GM23248 (cell line): ENCODE data around the gene GALNT16. TPM values are rescaled to one million over a fixed set of nuclear protein-coding genes. Genes with fewer than 3 reads are reported as not detected.

ENCODE experiments used
- DNase-seq: peaks from one replicate; pipeline ENCODE4 v3.0.0-alpha.2; 2015
- H2AFZ ChIP-seq: fragments of 200-600 bp; sonication (generic); 2 replicates; pipeline ENCODE4 v1.6.1; 2016; ENCODE audit warnings: antibody characterized with exemption
- H3F3A ChIP-seq: fragments of 200-600 bp; sonication (generic); 2 replicates; pipeline ENCODE4 v1.6.1; 2016; ENCODE audit warnings: mild to moderate bottlenecking, antibody characterized with exemption, mixed run types; ENCODE audit not compliant: insufficient read depth
- H3K27ac ChIP-seq: fragments of 200-600 bp; sonication (generic); 2 replicates; pipeline ENCODE4 v1.5.1; 2016; ENCODE audit warnings: mild to moderate bottlenecking
- H3K27me3 ChIP-seq: fragments of 200-600 bp; sonication (generic); replicated peaks from 2 replicates; pipeline ENCODE4 v1.6.1; 2016; ENCODE audit warnings: mild to moderate bottlenecking; ENCODE audit not compliant: insufficient read depth
- H3K36me3 ChIP-seq: fragments of 200-600 bp; sonication (generic); 2 replicates; pipeline ENCODE4 v1.6.1; 2016; ENCODE audit warnings: low read depth, mild to moderate bottlenecking
- H3K4me1 ChIP-seq: fragments of 200-600 bp; sonication (generic); 2 replicates; pipeline ENCODE4 v1.6.1; 2016; ENCODE audit warnings: mild to moderate bottlenecking; ENCODE audit not compliant: insufficient read depth
- H3K4me2 ChIP-seq: fragments of 200-600 bp; sonication (generic); one replicate; pipeline ENCODE4 v1.6.1; 2016; ENCODE audit warnings: mild to moderate bottlenecking; ENCODE audit not compliant: unreplicated experiment
- H3K4me3 ChIP-seq: fragments of 200-600 bp; sonication (generic); 2 replicates; pipeline ENCODE4 v1.5.1; 2016; ENCODE audit warnings: mild to moderate bottlenecking
- H3K79me2 ChIP-seq: fragments of 200-600 bp; sonication (generic); 2 replicates; pipeline ENCODE4 v1.6.1; 2016; ENCODE audit warnings: mild to moderate bottlenecking; ENCODE audit not compliant: insufficient read depth
- H3K9ac ChIP-seq: fragments of 200-600 bp; sonication (generic); 2 replicates; pipeline ENCODE4 v1.6.1; 2016; ENCODE audit warnings: mild to moderate bottlenecking
- H3K9me2 ChIP-seq: fragments of 200-600 bp; sonication (generic); 2 replicates; pipeline ENCODE4 v1.6.1; 2016; ENCODE audit warnings: mixed run types, mild to moderate bottlenecking, moderate library complexity; ENCODE audit not compliant: insufficient read depth
- H3K9me3 ChIP-seq: fragments of 200-600 bp; sonication (generic); one replicate; pipeline ENCODE4 v1.6.1; 2017; ENCODE audit warnings: low read depth
- H4K20me1 ChIP-seq: fragments of 200-600 bp; sonication (generic); 2 replicates; pipeline ENCODE4 v1.6.0; 2016; ENCODE audit not compliant: insufficient read depth
- EZH2 ChIP-seq: fragments of 200-600 bp; sonication (generic); IDR thresholded peaks from 2 replicates; pipeline ENCODE4 v1.6.1; 2018; ENCODE audit warnings: antibody characterized with exemption, mild to moderate bottlenecking; ENCODE audit not compliant: insufficient read depth, poor library complexity, severe bottlenecking
- EZH2phosphoT487 ChIP-seq: fragments of 200-600 bp; sonication (generic); IDR thresholded peaks from 2 replicates; pipeline ENCODE4 v1.6.1; 2018; ENCODE audit warnings: antibody characterized with exemption, moderate library complexity, mild to moderate bottlenecking, low read depth; ENCODE audit not compliant: insufficient read depth
- WGBS, 2 experiments: methylation state at CpG; one replicate each; pipeline ENCODE4 v1.1.6; 2015 to 2017; ENCODE audit warnings: low lambda C conversion rate in 2 of 2, low coverage in 1 of 2; ENCODE audit errors: missing lambda C conversion rate in 2 of 2; 5-methylcytosine and 5-hydroxymethylcytosine counted together
- in situ Hi-C: fragments of 300-500 bp; cut with MboI; formaldehyde crosslinking; loops from 2 replicates; pipeline ENCODE4 v1.15.0; 2020
- polyA plus RNA-seq: library from polyadenylated mRNA; unstranded; fragments of >200 nt; fragmentation: Nextera tagmentation; extraction: Ambion mirVana; gene quantifications from 2 replicates; pipeline ENCODE4 v1.2.1, GENCODE V29; 2016
- total RNA-seq: library from RNA; depleted of rRNA; stranded (reverse); fragments of >200 nt; shearing (Covaris generic); gene quantifications from 2 replicates; pipeline ENCODE4 v1.2.3, GENCODE V29; 2014

The GALNT16 gene
- total and polyA plus RNA-seq, 2 experiments from 2014 or later = 0.59 to 1.4 TPM

DNA sequence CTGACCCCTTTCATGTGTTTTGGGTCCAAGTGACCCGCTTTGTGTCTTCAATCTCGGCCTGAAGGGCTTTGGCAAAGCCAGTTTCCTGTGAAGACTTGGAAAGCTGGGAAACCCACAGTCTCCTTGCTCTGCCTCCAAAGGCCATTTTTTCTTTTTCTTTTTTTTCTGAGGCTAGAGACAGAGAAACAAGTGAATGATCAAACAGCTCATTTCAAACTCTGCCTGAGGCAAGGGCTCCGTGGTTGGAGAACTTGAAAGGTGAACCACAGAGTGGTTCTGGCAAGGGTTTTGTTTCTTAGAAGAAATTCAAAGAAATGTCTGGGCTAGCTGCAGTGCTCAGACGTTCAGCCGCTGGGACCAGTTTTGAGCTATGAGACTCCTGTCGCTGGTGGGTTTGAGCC is 75.4 kb downstream of the GALNT16 start:
- Histone ChIP-seq H3K27ac (no peak overlapping the region), H3K4me2 (no peak overlapping the region), H3K27me3 (no peaks in the 10 kb centered on the region; the same call in 1 of the 2 replicates), H3K4me3 (no peak overlapping the region), H3F3A (no peaks in the 10 kb centered on the region), H3K4me1 (no peaks in the 10 kb centered on the region), H3K9me3 (no peaks in the 10 kb centered on the region), H3K36me3 (no peaks in the 10 kb centered on the region), H4K20me1 (no peaks in the 10 kb centered on the region), H2AFZ (no peak overlapping the region), H3K9ac (no peak overlapping the region), H3K9me2 (no peaks in the 10 kb centered on the region), H3K79me2 (no peaks in the 10 kb centered on the region)
- 49 to 52% methylated on average over 6 of the region's 6 CpGs for WGBS, 2 experiments
- TF ChIP-seq EZH2phosphoT487 (no peak), EZH2 (no peak)
- DNase-seq = peak; percentile 12
- in situ Hi-C loops = no loop called here

GRCh38 chr14:69337984-69338383 is 78.0 kb downstream of the GALNT16 start:
- H3K27ac ChIP-seq = no peak overlapping the region
- H3K9ac ChIP-seq = no peak overlapping the region
- DNase-seq = no peak
- H3K4me3 ChIP-seq = no peak overlapping the region
- no peaks in the 10 kb centered on the region for H3K4me1 ChIP-seq
- no peaks in the 10 kb centered on the region for H3K36me3 ChIP-seq
- no peaks in the 10 kb centered on the region; the same call in 1 of the 2 replicates for H3K27me3 ChIP-seq
- no peaks in the 10 kb centered on the region for H3K9me2 ChIP-seq
- WGBS, 2 experiments = 68 to 72% methylated on average over 5 of the region's 5 CpGs
- H3K79me2 ChIP-seq = no peaks in the 10 kb centered on the region
- no peaks in the 10 kb centered on the region for H4K20me1 ChIP-seq
- in situ Hi-C loops = no loop called here
- no peak for TF ChIP-seq EZH2phosphoT487
- H3F3A ChIP-seq = no peaks in the 10 kb centered on the region
- H3K4me2 ChIP-seq = no peak overlapping the region
- H3K9me3 ChIP-seq = no peaks in the 10 kb centered on the region
- H2AFZ ChIP-seq = no peak overlapping the region

DNA sequence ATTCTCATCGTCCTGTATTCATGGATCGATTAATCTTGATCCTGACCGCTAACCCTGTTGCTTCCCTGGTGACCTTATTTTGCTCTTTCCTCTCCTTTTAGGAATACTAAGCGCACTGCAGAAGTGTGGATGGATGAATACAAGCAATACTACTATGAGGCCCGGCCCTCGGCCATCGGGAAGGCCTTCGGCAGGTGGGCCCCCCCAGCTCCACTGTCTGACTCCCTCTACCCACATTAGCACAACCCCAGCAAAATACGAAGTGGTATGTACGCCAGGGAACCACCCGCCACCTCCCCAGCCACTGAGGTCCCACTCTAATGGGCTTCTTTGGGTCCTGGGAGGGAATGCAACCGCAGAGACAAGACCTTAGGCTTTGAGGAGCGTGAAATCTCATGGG is 79.5 kb downstream of the GALNT16 start:
- Histone ChIP-seq H3K27me3 (no peaks in the 10 kb centered on the region; the same call in 1 of the 2 replicates), H3K9me2 (no peaks in the 10 kb centered on the region), H3K79me2 (no peaks in the 10 kb centered on the region), H3K9me3 (no peaks in the 10 kb centered on the region), H3K36me3 (no peaks in the 10 kb centered on the region), H3K4me1 (no peaks in the 10 kb centered on the region), H3K4me2 (no peak overlapping the region), H3K27ac (no peak overlapping the region), H3K9ac (no peak overlapping the region), H3K4me3 (no peak overlapping the region), H2AFZ (no peak overlapping the region), H4K20me1 (no peaks in the 10 kb centered on the region), H3F3A (no peaks in the 10 kb centered on the region)
- DNase-seq = no peak
- 80 to 81% methylated on average over 13 of the region's 13 CpGs for WGBS, 2 experiments
- in situ Hi-C loops = no loop called here
- TF ChIP-seq EZH2 (no peak), EZH2phosphoT487 (no peak)

- Histone ChIP-seq H3K27me3 (no peaks in the 10 kb centered on the region; the same call in 1 of the 2 replicates), H3K9ac (no peak overlapping the region), H3K36me3 (no peaks in the 10 kb centered on the region), H3F3A (no peaks in the 10 kb centered on the region), H3K4me2 (no peak overlapping the region), H4K20me1 (no peaks in the 10 kb centered on the region), H2AFZ (no peak overlapping the region), H3K79me2 (no peaks in the 10 kb centered on the region), H3K9me2 (no peaks in the 10 kb centered on the region), H3K9me3 (no peaks in the 10 kb centered on the region), H3K4me1 (no peaks in the 10 kb centered on the region), H3K27ac (no peak overlapping the region), H3K4me3 (no peak overlapping the region)
- TF ChIP-seq EZH2phosphoT487 (no peak), EZH2 (no peak)
- in situ Hi-C loops = no loop called here
- no peak for DNase-seq
- 77 to 88% methylated on average over 8 of the region's 8 CpGs for WGBS, 2 experiments
Observed at GRCh38 chr14:69342928-69343525, 83.1 kb downstream of the GALNT16 start.

DNA sequence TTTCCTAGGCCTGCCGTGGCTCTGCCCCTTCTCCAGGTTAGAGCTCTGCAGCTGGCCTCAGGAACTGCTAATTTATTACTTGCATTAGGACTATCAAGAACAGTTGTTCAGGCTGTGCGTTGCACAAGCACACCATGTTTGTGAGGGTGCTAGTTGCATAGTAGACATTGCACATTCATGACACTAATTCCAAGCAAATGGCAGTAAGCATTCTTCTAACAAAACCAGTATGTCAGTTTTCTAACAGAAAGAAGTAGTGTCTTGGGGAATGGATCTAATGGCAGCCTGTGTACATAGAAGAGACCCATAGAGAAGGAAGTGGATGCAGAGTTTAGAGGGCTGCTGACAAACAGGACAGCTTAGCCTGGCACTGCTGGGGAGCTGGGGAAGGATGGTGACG is 84.2 kb downstream of the GALNT16 start:
- in situ Hi-C loops = no loop called here
- DNase-seq = no peak
- H3K9me3 ChIP-seq = no peaks in the 10 kb centered on the region
- no peak overlapping the region for H3K4me2 ChIP-seq
- no peaks in the 10 kb centered on the region for H3F3A ChIP-seq
- TF ChIP-seq EZH2 = no peak
- no peak for TF ChIP-seq EZH2phosphoT487
- no peaks in the 10 kb centered on the region for H3K9me2 ChIP-seq
- no peak overlapping the region for H3K9ac ChIP-seq
- H3K27ac ChIP-seq = no peak overlapping the region
- H3K27me3 ChIP-seq = no peaks in the 10 kb centered on the region; the same call in 1 of the 2 replicates
- H3K4me1 ChIP-seq = no peaks in the 10 kb centered on the region
- WGBS, 2 experiments = 69 to 81% methylated on average over 3 of the region's 3 CpGs
- no peaks in the 10 kb centered on the region for H3K36me3 ChIP-seq
- no peaks in the 10 kb centered on the region for H3K79me2 ChIP-seq
- H2AFZ ChIP-seq = no peak overlapping the region
- H4K20me1 ChIP-seq = no peaks in the 10 kb centered on the region
- H3K4me3 ChIP-seq = no peak overlapping the region
